ENCODE data around the gene EBF4. TPM values are rescaled to one million over a fixed set of nuclear protein-coding genes. Genes with fewer than 3 reads are reported as not detected.
A peak's percentile ranks its signal among the peaks of the same experiment; 100 is the strongest.

The EBF4 gene
- total RNA-seq, 1 experiment from 2014 or later = not detected

GRCh38 chr20:2745060-2745910 lies 52.7 kb downstream of the EBF4 start:
- no peaks in the 10 kb centered on the region for H3K36me3 ChIP-seq
- no peaks in the 10 kb centered on the region for H3K9me3 ChIP-seq
- no peaks in the 10 kb centered on the region; the same call in 1 of the 2 replicates for H3K27me3 ChIP-seq
- no peak for DNase-seq
- no peak overlapping the region for H3K4me3 ChIP-seq

GRCh38 chr20:2745936-2746635 lies 53.5 kb downstream of the EBF4 start:
- no peak overlapping the region for H3K4me3 ChIP-seq
- H3K36me3 ChIP-seq = no peaks in the 10 kb centered on the region
- H3K27me3 ChIP-seq = no peaks in the 10 kb centered on the region; the same call in 1 of the 2 replicates
- no peaks in the 10 kb centered on the region for H3K9me3 ChIP-seq
- no peak for DNase-seq

DNA sequence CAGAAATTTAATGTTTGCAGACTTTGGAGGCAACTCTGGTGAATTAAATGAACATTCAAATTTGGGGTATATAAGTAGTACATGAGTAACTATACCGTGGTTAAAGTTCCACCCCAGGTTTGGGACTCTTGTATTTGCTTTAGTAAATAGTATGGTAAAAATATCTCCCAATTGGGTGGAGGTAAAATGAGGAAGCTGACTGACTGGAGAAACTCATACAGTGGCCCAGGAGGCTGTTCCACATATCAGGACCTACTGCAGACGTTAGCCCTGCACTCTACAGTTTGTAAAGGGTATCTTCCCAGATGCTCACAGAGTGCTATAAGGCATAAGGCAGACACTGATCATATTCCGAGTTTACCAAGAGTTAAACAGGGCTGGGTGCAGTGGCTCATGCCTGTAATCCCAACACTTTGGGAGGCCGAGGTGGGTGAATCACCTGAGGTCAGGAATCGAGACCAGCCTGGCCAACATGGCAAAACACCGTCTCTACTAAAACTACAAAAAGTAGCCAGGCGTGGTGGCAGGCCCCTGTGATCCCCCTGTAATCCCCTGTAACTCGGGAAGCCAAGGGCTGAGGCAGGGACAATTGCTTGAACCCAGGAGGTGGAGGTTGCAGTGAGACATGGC lies 54.2 kb downstream of the EBF4 start:
- Histone ChIP-seq H3K4me3 (no peak overlapping the region), H3K27me3 (no peaks in the 10 kb centered on the region; the same call in 1 of the 2 replicates), H3K36me3 (no peaks in the 10 kb centered on the region), H3K9me3 (no peaks in the 10 kb centered on the region)
- DNase-seq = no peak

DNA sequence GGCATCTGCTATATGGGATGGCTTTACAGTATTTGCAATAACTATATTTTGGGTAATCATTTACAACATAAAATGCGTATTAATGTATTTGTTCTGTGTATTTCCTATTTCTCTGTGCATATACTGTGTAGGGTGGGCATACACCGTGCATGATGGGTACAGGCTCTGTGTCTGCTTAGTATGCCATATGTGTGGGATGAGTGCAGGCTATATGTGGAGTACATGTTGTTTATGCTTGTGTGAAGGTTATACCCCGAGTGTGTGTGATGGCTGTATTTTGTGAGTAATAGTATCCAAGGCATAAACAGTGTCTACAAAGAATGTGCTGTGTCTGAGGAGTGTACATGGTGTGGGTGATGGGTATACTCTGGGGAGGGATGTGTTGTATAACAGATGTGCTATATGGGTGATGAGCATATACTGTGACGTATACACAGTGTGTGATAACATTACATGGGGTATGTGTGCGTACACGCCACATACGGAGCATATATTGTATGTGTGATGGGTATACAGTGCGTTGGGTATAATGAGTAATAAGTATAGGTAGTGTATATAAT lies 55.2 kb downstream of the EBF4 start:
- DNase-seq = no peak
- H3K27me3 ChIP-seq = peaks cover 2% of the 10 kb centered on the region; the same call in 1 of the 2 replicates
- no peak overlapping the region for H3K4me3 ChIP-seq
- H3K9me3 ChIP-seq = no peaks in the 10 kb centered on the region
- H3K36me3 ChIP-seq = no peaks in the 10 kb centered on the region

GRCh38 chr20:2748551-2749342 lies 56.2 kb downstream of the EBF4 start:
- no peaks in the 10 kb centered on the region for H3K9me3 ChIP-seq
- H3K27me3 ChIP-seq = peaks cover 7% of the 10 kb centered on the region
- no peaks in the 10 kb centered on the region for H3K36me3 ChIP-seq
- no peak for DNase-seq
- H3K4me3 ChIP-seq = no peak overlapping the region

DNA sequence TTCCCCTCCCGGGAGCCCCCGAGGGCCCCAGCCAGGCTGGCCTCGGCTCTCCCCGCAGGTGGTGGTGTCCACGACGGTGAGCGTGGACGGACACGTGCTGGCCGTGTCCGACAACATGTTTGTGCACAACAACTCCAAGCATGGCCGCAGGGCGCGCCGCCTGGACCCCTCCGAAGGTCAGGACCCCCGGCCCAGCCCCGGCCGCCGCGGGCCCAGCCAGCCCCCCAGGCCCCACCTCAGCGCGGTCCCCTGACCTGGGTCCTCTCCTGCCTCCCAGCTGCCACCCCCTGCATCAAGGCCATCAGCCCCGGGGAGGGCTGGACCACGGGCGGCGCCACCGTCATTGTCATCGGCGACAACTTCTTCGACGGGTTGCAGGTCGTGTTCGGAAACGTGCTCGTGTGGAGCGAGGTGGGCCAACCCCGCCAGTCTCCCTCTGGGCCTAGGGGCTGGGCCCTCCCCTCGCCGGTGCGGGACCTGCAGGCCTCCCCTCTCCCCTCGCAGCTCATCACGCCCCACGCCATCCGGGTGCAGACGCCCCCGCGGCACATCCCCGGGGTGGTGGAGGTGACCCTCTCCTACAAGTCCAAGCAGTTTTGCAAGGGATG lies 56.9 kb downstream of the EBF4 start:
- Histone ChIP-seq H3K4me3 (no peak overlapping the region), H3K36me3 (no peaks in the 10 kb centered on the region), H3K27me3 (peaks cover 7% of the 10 kb centered on the region), H3K9me3 (no peaks in the 10 kb centered on the region)
- no peak for DNase-seq

DNA sequence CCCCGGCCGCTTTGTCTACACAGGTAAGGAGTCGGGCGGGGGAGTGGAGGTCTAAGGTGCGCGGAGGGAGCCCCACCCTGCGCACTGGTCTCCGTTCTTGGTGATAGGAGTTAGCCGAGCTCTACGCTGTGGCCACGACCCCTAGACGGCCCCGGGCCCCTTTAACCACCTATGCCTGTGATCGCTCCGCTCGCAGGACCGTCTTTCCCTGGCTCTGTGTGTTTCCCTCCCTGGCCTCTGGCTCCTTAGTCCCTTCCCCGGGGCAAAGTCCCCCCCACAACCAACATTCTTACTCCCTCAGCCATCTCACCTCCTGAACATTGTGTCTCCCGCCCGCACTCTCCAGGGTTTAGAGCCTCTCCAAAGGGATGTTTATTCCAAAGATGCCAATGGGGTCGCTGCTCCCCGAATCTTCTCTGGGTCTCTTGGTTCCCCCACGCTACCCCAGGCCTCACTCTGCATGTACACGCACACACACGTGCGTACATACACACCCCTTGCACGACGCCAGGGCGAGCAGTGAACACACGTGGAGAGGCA lies 57.4 kb downstream of the EBF4 start:
- no peak overlapping the region for H3K4me3 ChIP-seq
- no peak for DNase-seq
- peaks cover 7% of the 10 kb centered on the region for H3K27me3 ChIP-seq
- H3K9me3 ChIP-seq = no peaks in the 10 kb centered on the region
- H3K36me3 ChIP-seq = no peaks in the 10 kb centered on the region

DNA sequence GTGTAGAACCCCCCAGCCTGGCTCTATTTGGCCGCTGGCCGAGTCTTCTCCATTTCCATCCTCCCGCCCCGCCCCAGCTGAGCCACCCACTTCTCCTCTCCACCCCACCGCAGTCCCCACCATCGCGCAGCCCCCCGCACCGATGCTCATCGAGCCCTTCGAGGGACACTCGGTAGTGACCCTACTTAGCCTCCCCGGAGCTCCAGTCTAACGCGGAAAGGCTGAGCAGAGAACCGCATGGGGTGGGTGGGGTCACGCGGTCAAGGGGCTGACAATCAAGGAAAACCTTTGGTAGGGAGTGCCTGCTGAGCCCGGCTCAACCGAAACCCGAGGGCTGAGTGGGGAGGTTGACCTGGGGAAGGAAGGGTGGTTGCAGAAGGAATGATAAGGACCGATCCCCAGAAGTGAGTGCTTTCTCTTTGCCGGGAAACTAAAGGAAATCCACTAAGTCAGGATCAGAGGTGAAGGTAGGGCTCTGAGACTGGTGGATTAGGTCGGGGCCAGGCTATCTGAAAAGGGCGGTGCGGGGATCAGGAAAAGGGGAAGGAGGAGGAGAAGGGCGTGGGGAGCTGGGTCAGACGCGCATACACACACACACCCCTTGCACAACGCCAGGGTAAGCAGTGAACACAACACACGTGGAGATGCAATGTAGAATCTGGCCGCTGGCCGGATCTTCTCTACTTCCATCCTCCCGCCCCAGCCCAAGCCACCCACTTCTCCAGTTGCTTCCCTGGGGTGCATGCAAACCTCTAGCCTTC lies 58.1 kb downstream of the EBF4 start:
- H3K27me3 ChIP-seq = peaks cover 7% of the 10 kb centered on the region
- no peaks in the 10 kb centered on the region for H3K36me3 ChIP-seq
- no peak for DNase-seq
- no peaks in the 10 kb centered on the region for H3K9me3 ChIP-seq
- H3K4me3 ChIP-seq = no peak overlapping the region

DNA sequence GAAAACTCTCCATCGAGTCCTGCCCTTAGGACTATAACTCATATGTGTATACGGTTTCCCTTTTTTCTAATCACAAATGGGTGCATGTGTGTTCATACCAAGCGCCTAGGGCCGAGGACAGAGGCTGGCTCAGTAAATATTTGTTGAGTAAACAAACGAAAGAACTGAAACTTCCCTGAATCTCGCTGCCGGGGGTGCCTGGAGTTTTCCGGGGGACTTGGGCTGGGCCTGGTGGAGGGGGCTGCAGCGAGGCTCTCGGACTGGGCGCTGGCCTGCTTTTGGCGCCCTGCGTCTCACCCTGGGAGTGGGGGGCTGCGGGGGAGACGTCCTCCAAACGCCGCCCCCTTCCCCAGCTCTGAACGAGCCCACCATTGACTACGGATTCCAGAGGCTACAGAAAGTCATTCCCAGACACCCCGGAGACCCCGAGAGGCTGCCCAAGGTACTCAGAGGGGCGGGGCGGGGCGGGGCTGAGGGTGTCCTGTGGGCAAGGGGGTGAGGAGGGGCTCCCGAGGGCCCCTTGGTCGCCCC lies 58.8 kb downstream of the EBF4 start:
- Histone ChIP-seq H3K27me3 (peaks cover 7% of the 10 kb centered on the region), H3K36me3 (no peaks in the 10 kb centered on the region), H3K9me3 (no peaks in the 10 kb centered on the region), H3K4me3 (no peak overlapping the region)
- DNase-seq = no peak

DNA sequence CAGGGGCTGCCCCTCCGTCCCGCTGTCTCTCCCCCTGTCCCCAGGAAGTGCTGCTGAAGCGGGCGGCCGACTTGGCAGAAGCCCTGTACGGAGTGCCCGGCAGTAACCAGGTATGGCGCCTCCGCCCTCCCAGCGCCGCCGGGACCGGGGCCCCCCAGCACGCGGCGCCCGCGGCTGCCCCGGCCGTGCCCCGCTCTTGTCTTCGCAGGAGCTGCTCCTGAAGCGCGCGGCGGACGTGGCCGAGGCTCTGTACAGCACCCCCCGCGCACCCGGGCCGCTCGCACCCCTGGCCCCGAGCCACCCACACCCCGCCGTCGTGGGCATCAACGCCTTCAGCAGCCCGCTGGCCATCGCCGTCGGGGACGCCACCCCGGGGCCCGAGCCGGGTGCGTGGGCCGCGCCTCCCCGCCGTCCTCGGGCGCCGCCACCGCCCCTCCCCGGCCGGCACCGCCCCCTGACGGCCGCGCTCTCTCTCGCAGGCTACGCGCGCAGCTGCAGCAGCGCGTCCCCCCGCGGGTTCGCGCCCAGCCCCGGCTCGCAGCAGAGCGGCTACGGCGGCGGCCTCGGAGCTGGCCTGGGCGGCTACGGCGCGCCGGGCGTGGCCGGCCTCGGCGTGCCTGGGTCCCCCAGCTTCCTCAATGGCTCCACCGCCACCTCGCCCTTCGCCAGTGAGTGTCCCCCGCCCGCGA lies 59.4 kb downstream of the EBF4 start:
- peak overlapping the region; percentile 30 for H3K4me3 ChIP-seq
- H3K27me3 ChIP-seq = peaks cover 7% of the 10 kb centered on the region
- no peaks in the 10 kb centered on the region for H3K9me3 ChIP-seq
- no peaks in the 10 kb centered on the region for H3K36me3 ChIP-seq
- no peak for DNase-seq

DNA sequence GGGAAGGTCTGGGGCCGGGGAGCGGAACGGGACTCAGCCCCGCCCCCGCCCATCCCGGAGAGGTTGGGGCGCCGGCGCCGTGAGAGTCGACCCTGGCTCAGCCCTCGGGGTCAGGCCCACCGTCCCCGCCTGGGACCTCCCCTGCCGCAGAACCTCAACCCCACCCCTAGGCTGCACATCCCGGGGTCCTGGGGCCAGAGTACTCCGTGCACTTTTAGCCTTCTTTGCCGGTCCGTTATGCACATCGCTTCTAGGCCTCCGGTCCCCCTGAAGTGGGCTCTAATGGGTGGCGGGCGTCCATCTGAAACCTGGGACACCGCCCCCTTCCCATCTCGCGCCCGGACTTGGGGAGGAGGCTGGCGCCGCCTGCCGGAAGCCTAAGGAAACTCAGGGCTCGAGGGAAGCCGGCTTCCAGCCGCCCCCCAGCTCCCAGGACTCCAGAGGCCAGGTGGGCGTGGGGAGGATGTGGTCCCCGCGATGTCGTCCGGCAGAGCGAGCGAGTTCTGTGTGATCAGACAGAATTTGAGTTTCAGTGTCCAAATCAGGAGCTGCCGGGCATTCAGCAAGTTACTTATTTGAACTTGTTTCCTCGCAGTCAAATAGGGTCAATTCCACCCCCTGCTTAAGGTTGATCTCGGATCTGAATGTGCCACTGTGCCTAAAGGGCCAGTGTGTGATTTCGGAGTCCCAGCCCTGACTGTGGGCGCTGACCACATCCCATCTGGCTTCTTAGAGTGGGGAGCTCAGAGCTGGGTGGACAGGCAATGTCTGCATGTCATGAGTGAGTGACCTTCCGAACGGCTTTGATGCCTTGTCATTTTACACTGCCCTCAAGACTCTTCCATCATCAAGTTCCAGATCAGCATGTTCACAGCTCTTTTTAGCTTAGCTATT lies 60.2 kb downstream of the EBF4 start:
- peak overlapping the region; percentile 30 for H3K4me3 ChIP-seq
- H3K9me3 ChIP-seq = no peaks in the 10 kb centered on the region
- H3K36me3 ChIP-seq = no peaks in the 10 kb centered on the region
- peaks cover 7% of the 10 kb centered on the region for H3K27me3 ChIP-seq
- peak; percentile 22 for DNase-seq

GRCh38 chr20:2753461-2754040 lies 61.0 kb downstream of the EBF4 start:
- no peak for DNase-seq
- Histone ChIP-seq H3K27me3 (peaks cover 7% of the 10 kb centered on the region), H3K9me3 (no peaks in the 10 kb centered on the region)

DNA sequence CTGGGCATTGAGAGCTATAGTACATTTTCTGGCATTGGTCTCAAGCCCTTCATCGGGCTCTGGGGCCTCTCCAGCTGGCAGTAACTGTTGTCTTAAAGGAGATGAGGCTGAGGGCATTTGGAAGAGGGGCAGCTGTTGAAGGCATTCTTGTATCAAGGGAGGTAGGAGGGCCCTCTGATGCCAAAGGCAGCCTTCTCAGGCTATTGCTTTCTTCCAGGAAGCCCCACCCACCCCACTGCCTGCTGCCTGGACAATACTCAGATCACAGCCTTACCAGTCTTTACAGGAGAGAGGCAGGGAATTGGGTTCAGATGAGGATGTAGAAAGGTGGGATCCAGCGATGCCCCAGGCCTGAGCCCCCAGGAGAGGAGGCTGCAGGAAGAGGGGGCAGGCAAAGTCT lies 61.8 kb downstream of the EBF4 start:
- Histone ChIP-seq H3K27me3 (peaks cover 7% of the 10 kb centered on the region), H3K4me3 (no peak overlapping the region), H3K9me3 (no peaks in the 10 kb centered on the region), H3K36me3 (no peaks in the 10 kb centered on the region)
- no peak for DNase-seq

More at GRCh38 chr20:2753461-2754040, 61.0 kb downstream of the EBF4 start:
- Histone ChIP-seq H3K36me3 (no peaks in the 10 kb centered on the region), H3K4me3 (no peak overlapping the region)

All from MG63 (cell line).